ENCODE data around the gene PTK6. TPM values are rescaled to one million over a fixed set of nuclear protein-coding genes. Genes with fewer than 3 reads are reported as not detected.
A peak's percentile ranks its signal among the peaks of the same experiment; 100 is the strongest.

The PTK6 gene
- total RNA-seq, 2 donors from 2014 or later = 0.22 TPM; not detected in 1

DNA sequence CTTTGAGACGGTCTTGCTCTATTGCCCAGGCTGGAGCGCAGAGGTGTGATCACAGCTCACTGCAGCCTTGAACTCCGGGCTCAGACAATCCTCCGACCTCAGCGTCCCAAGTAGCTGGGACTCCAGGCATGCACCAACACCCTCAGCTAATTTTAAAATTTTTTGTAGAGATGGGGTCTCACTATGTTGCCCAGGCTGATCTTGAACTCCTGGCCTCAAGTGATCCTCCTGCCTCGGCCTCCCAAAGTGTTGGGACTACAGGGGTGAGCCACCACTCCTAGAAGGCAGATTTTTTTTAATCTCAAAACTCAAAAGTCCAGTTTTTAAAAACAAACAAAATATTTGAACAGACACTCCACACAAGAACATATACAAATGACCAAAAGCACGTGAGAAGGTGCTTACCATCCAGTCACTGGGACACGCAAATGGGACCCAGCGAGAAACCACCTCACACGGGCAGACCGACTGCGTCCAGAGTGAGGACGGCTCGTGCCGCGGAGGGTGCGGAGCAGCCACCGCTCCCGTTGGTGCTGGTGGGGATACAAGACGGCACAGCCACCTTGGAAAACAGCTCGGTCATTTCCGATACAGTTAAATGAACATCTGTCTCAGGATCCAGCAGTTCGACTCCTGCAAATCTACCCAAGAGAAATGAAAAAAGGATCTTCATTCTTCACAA, 45.3 kb upstream of the PTK6 start:
- H3K4me1 Mint-ChIP-seq = peaks cover 3% of the 10 kb centered on the region
- 90 to 99% methylated on average over 23 of the region's 23 CpGs for WGBS, 2 experiments (ENCODE audit: insufficient coverage in 1 of 2, insufficient read length in 1 of 2)
- H3K4me3 Mint-ChIP-seq = no peak overlapping the region
- no peaks in the 10 kb centered on the region for H3K36me3 Mint-ChIP-seq (ENCODE audit: low read depth)
- H3K27ac Mint-ChIP-seq = peak overlapping the region; percentile 38
- no peak for DNase-seq
- H3K9me3 ChIP-seq (ENCODE audit: control insufficient read depth, low read length) = no peaks in the 10 kb centered on the region
- no peak overlapping the region for H3K9ac ChIP-seq (ENCODE audit: extremely low read depth, low read length, poor library complexity, severe bottlenecking)
- H3K4me3 ChIP-seq (ENCODE audit: low read length) = no peak overlapping the region
- no peaks in the 10 kb centered on the region for H3K27me3 ChIP-seq (ENCODE audit: control insufficient read depth, insufficient read depth, low read length, poor library complexity, severe bottlenecking)
- H3K4me1 ChIP-seq (ENCODE audit: control insufficient read depth, insufficient read depth, low read length) = no peaks in the 10 kb centered on the region
- TF ChIP-seq, protein P1, sequence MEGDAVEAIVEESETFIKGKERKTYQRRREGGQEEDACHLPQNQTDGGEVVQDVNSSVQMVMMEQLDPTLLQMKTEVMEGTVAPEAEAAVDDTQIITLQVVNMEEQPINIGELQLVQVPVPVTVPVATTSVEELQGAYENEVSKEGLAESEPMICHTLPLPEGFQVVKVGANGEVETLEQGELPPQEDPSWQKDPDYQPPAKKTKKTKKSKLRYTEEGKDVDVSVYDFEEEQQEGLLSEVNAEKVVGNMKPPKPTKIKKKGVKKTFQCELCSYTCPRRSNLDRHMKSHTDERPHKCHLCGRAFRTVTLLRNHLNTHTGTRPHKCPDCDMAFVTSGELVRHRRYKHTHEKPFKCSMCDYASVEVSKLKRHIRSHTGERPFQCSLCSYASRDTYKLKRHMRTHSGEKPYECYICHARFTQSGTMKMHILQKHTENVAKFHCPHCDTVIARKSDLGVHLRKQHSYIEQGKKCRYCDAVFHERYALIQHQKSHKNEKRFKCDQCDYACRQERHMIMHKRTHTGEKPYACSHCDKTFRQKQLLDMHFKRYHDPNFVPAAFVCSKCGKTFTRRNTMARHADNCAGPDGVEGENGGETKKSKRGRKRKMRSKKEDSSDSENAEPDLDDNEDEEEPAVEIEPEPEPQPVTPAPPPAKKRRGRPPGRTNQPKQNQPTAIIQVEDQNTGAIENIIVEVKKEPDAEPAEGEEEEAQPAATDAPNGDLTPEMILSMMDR (conservative IDR thresholded peaks at IDR 0.05) = no peak
- no peaks in the 10 kb centered on the region for H3K9me3 Mint-ChIP-seq
- no peaks in the 10 kb centered on the region for H3K36me3 ChIP-seq (ENCODE audit: control insufficient read depth, insufficient read depth, low read length)
- H3K27ac ChIP-seq (ENCODE audit: low read depth, low read length) = no peak overlapping the region
- H3K27me3 Mint-ChIP-seq (ENCODE audit: insufficient read depth) = no peaks in the 10 kb centered on the region

DNA sequence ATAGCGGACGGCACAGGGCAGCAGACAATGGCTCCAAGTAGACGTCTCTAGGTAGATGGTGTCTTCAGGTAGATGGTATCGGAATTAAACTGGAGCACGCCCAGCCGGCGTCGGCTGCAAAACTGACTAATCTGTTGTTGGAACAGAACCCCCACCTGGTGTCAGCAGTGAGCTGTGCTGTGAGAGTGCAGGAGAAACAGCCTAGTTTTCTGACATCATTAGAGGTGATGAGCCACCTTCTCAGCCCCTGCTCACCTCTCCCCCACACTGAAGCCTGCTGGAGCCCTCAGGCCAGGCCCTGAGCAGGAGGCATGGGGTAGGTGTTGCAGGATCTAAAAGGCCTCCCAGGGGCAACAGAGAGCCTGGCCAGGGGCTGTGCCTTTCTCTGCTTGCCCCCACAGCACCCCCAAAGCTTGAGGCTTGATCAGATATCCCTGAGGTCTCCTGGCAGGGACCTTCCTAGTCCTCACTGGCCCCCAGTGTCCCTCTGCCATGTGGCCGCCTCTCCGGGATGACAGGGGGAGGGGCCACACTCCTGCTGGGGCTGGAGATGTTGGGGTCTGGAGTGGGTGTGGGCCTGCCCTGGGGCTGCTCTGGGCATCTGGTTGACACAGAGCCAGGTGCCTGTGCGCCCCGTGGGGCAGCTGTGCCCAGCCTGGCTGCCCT, 43.8 kb upstream of the PTK6 start:
- TF ChIP-seq, protein P1 (conservative IDR thresholded peaks at IDR 0.05) = peak; percentile 67
- Histone ChIP-seq H3K9me3 (ENCODE audit: control insufficient read depth, low read length) (no peaks in the 10 kb centered on the region), H3K27me3 (ENCODE audit: control insufficient read depth, insufficient read depth, low read length, poor library complexity, severe bottlenecking) (no peaks in the 10 kb centered on the region), H3K9ac (ENCODE audit: extremely low read depth, low read length, poor library complexity, severe bottlenecking) (no peak overlapping the region), H3K4me1 (ENCODE audit: control insufficient read depth, insufficient read depth, low read length) (no peaks in the 10 kb centered on the region), H3K27ac (ENCODE audit: low read depth, low read length) (no peak overlapping the region), H3K4me3 (ENCODE audit: low read length) (no peak overlapping the region), H3K36me3 (ENCODE audit: control insufficient read depth, insufficient read depth, low read length) (no peaks in the 10 kb centered on the region)
- Mint-ChIP-seq H3K4me3 (no peak overlapping the region), H3K9me3 (no peaks in the 10 kb centered on the region), H3K27me3 (ENCODE audit: insufficient read depth) (no peaks in the 10 kb centered on the region), H3K4me1 (no peaks in the 10 kb centered on the region), H3K36me3 (ENCODE audit: low read depth) (no peaks in the 10 kb centered on the region), H3K27ac (no peak overlapping the region)
- DNase-seq = peak; percentile 67
- WGBS, 2 experiments (ENCODE audit: insufficient coverage in 1 of 2, insufficient read length in 1 of 2) = 84 to 89% methylated on average over 10 to 12 of the region's 12 CpGs

DNA sequence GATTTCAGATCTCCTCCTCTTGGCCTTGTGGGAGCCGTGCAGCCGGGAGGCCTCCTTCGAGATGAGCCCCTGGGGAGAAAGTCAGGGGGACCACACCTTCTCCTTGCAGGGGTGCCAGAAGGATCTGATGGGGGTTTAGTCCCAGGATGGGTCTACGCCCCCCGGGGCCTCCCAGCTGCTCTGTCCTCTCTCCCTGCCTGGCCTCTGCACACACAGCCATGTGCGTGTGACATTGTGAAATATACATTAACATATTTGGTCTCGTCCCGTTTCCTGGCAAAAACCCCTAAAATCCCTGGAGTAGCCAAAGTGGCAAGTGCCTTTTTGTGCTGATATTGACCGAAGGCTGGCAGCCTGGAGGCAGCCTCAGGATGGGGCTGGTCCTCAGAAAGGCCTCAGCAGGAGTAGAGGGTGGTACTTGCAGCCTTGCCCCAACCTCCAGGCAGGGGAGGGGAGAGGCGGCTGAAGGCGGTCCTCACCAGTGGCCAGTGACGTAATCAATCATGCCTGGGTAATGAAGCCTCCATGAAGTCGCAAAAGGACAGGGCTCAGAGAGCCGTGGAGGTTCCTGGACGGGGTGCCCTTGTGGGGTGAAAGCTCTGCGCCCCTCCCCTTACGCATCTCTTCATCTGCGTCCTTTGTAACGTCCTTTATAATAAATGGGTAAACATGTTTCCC, 42.0 kb upstream of the PTK6 start:
- no peaks in the 10 kb centered on the region for H3K9me3 ChIP-seq (ENCODE audit: control insufficient read depth, low read length)
- no peak overlapping the region for H3K27ac ChIP-seq (ENCODE audit: low read depth, low read length)
- no peak overlapping the region for H3K4me3 ChIP-seq (ENCODE audit: low read length)
- H3K27me3 ChIP-seq (ENCODE audit: control insufficient read depth, insufficient read depth, low read length, poor library complexity, severe bottlenecking) = no peaks in the 10 kb centered on the region
- H3K9me3 Mint-ChIP-seq = no peaks in the 10 kb centered on the region
- H3K4me3 Mint-ChIP-seq = no peak overlapping the region
- no peaks in the 10 kb centered on the region for H3K36me3 Mint-ChIP-seq (ENCODE audit: low read depth)
- TF ChIP-seq, protein P1 (conservative IDR thresholded peaks at IDR 0.05) = no peak
- WGBS, 2 experiments (ENCODE audit: insufficient coverage in 1 of 2, insufficient read length in 1 of 2) = 88 to 91% methylated on average over 15 to 19 of the region's 19 CpGs
- H3K4me1 Mint-ChIP-seq = no peaks in the 10 kb centered on the region
- H3K4me1 ChIP-seq (ENCODE audit: control insufficient read depth, insufficient read depth, low read length) = no peaks in the 10 kb centered on the region
- H3K36me3 ChIP-seq (ENCODE audit: control insufficient read depth, insufficient read depth, low read length) = no peaks in the 10 kb centered on the region
- no peaks in the 10 kb centered on the region for H3K27me3 Mint-ChIP-seq (ENCODE audit: insufficient read depth)
- DNase-seq = no peak
- H3K27ac Mint-ChIP-seq = no peak overlapping the region
- no peak overlapping the region for H3K9ac ChIP-seq (ENCODE audit: extremely low read depth, low read length, poor library complexity, severe bottlenecking)

Measured in endodermal cell (in vitro differentiated cells).